Measurements from ENCODE around the gene LTBP2. TPM values are rescaled to one million over a fixed set of nuclear protein-coding genes. Genes with fewer than 3 reads are reported as not detected.

Gene LTBP2
- total and polyA plus RNA-seq, 3 donors from 2014 or later: 19.6 to 45.3 (median 23.3) TPM

DNA sequence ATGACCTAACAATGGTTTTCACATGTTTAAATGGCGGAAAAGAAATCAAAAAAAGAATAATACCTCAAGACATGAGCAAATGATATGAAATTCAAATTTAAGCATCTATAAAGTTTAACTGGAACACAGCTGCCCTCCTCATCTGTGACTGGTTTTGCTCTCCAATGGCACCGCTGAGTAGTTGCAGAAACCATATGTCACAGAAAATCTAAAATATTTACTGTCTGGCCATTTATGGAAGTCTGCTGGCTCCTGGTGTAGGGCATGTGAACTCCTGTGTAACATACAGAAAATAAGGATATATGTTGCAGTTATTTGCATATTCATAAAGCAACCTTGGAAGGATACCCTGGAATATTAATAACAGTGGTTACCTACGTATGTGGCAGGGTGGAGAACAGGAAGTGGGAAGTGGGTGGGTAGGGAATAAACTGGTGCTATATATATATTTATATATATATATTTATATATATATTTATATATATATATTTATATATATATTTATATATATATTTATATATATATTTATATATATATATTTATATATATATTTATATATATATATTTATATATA lies 48.4 kb downstream of the LTBP2 start:
- intact Hi-C loops (cut with DNase I; ENCODE audit: low total_unique reads): no loop called here
- no peak for TF ChIP-seq POLR2A (IDR thresholded peaks at IDR 0.05)
- TF ChIP-seq, protein P1, sequence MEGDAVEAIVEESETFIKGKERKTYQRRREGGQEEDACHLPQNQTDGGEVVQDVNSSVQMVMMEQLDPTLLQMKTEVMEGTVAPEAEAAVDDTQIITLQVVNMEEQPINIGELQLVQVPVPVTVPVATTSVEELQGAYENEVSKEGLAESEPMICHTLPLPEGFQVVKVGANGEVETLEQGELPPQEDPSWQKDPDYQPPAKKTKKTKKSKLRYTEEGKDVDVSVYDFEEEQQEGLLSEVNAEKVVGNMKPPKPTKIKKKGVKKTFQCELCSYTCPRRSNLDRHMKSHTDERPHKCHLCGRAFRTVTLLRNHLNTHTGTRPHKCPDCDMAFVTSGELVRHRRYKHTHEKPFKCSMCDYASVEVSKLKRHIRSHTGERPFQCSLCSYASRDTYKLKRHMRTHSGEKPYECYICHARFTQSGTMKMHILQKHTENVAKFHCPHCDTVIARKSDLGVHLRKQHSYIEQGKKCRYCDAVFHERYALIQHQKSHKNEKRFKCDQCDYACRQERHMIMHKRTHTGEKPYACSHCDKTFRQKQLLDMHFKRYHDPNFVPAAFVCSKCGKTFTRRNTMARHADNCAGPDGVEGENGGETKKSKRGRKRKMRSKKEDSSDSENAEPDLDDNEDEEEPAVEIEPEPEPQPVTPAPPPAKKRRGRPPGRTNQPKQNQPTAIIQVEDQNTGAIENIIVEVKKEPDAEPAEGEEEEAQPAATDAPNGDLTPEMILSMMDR (IDR thresholded peaks at IDR 0.05): no peak
- Histone ChIP-seq H3K27me3 (no peaks in the 10 kb centered on the region), H3K4me3 (no peak overlapping the region), H3K9me3 (no peaks in the 10 kb centered on the region), H3K27ac (no peak overlapping the region), H3K4me1 (peaks cover 6% of the 10 kb centered on the region), H3K36me3 (ENCODE audit: low read depth, missing control alignments) (no peaks in the 10 kb centered on the region)
- DNase-seq: no peak
- WGBS, 2 donors: 88 to 89% methylated on average over 3 of the region's 3 CpGs

DNA sequence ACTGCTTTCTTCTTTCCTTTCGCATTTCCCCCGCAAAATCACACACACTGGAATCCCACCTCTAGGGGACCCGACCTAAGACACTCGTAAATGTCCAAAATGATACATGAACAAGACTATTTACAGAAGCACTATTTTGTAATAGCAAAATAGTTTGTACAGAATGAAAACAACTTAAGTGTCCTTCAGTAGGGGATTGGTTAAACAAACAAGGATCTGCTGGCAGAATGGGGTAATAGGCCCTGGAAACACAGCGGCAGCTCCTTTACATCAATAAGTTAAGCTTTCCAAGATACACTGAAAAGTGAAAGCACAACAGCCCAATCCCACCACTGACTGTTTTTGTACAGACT lies 48.8 kb downstream of the LTBP2 start:
- Histone ChIP-seq H3K36me3 (ENCODE audit: low read depth, missing control alignments) (no peaks in the 10 kb centered on the region), H3K4me3 (no peak overlapping the region), H3K27ac (no peak overlapping the region), H3K27me3 (no peaks in the 10 kb centered on the region), H3K4me1 (peaks cover 6% of the 10 kb centered on the region), H3K9me3 (no peaks in the 10 kb centered on the region)
- intact Hi-C loops (cut with DNase I; ENCODE audit: low total_unique reads): no loop called here
- 72 to 87% methylated on average over 5 of the region's 5 CpGs for WGBS, 2 donors
- DNase-seq: no peak
- TF ChIP-seq, protein P1 (IDR thresholded peaks at IDR 0.05): no peak
- no peak for TF ChIP-seq POLR2A (IDR thresholded peaks at IDR 0.05)

GRCh38 chr14:74562515-74563232 lies 49.4 kb downstream of the LTBP2 start:
- intact Hi-C loops (cut with DNase I; ENCODE audit: low total_unique reads): no loop called here
- no peak overlapping the region for H3K4me3 ChIP-seq
- H3K4me1 ChIP-seq: peaks cover 6% of the 10 kb centered on the region
- no peaks in the 10 kb centered on the region for H3K27me3 ChIP-seq
- TF ChIP-seq POLR2A (IDR thresholded peaks at IDR 0.05): no peak
- TF ChIP-seq, protein P1 (IDR thresholded peaks at IDR 0.05): no peak
- 46 to 53% methylated on average over 3 of the region's 3 CpGs for WGBS, 2 donors
- no peak for DNase-seq
- H3K27ac ChIP-seq: no peak overlapping the region
- H3K9me3 ChIP-seq: no peaks in the 10 kb centered on the region
- no peaks in the 10 kb centered on the region for H3K36me3 ChIP-seq (ENCODE audit: low read depth, missing control alignments)

- intact Hi-C loops (cut with DNase I; ENCODE audit: low total_unique reads): no loop called here
- no peak for TF ChIP-seq POLR2A (IDR thresholded peaks at IDR 0.05)
- TF ChIP-seq, protein P1 (IDR thresholded peaks at IDR 0.05): no peak
- DNase-seq: no peak
- WGBS, 2 donors: 90% methylated on average over 1 of the region's 1 CpG
- Histone ChIP-seq H3K9me3 (no peaks in the 10 kb centered on the region), H3K27me3 (no peaks in the 10 kb centered on the region), H3K4me1 (no peaks in the 10 kb centered on the region), H3K4me3 (no peak overlapping the region), H3K36me3 (ENCODE audit: low read depth, missing control alignments) (no peaks in the 10 kb centered on the region), H3K27ac (no peak overlapping the region)
These were observed 53.4 kb downstream of the LTBP2 start for GRCh38 chr14:74558655-74559054.

DNA sequence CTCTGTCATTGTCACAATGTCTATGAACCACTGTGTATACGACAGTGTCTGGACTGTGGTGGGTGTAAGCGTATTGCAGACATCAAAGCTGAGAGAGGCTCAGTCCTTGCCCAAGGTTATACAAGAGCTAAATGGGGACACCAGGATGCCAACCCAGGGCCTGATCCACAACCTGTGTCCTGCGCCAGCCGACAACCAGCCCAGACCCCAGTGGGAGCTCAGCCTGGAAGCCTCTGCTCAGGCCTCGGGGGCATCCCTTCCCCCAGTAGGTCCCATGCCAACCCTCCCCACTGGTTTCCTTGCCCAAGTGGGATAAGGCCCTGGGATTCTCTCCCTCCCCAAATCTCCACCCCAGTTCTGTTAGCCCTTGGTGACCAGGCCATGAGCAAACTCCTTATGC lies 54.3 kb downstream of the LTBP2 start:
- Histone ChIP-seq H3K4me1 (no peaks in the 10 kb centered on the region), H3K27me3 (no peaks in the 10 kb centered on the region), H3K27ac (no peak overlapping the region), H3K9me3 (no peaks in the 10 kb centered on the region), H3K4me3 (no peak overlapping the region), H3K36me3 (ENCODE audit: low read depth, missing control alignments) (no peaks in the 10 kb centered on the region)
- 85 to 93% methylated on average over 5 of the region's 5 CpGs for WGBS, 2 donors
- intact Hi-C loops (cut with DNase I; ENCODE audit: low total_unique reads): no loop called here
- TF ChIP-seq, protein P1 (IDR thresholded peaks at IDR 0.05): no peak
- no peak for TF ChIP-seq POLR2A (IDR thresholded peaks at IDR 0.05)
- DNase-seq: no peak

Data from testis (tissue), 3 donors.